Sciatic nerve (tissue), 2 donors: ENCODE measurements around the gene RPL7L1. TPM values are rescaled to one million over a fixed set of nuclear protein-coding genes. Genes with fewer than 3 reads are reported as not detected.
"Not testable (repeated sequence)": the region's sequence is repeated elsewhere in the genome, so short reads cannot be mapped to it uniquely, and the experiment has no call there.

Experiments
- ATAC-seq: fragments of 200-7000 bp; cut with Tn5 transposase; one replicate; pipeline ENCODE4 v1.9.1; 2020; ENCODE audit warnings: mild to moderate bottlenecking, moderate library complexity
- DNase-seq: peaks from one replicate; pipeline ENCODE4 v3.0.0-alpha.2; 2020; ENCODE audit warnings: low spot score
- intact Hi-C: fragments of 100-400 bp; cut with DNase I; formaldehyde crosslinking; loops from one replicate; pipeline ENCODE4 v1.14.2; 2022
- total RNA-seq: library from RNA; stranded (reverse); fragmentation: NEBNext Ultra II Directional; extraction: Animal tissue kit (Norgen Biotek cat#: 25700); gene quantifications from one replicate; pipeline ENCODE4 v1.2.1, GENCODE V29; 2021
- donor health status: DM: no; HTN: no; CAD: no.
- donor health status: DM: no; HTN: no; CAD: no.

Gene RPL7L1
- total RNA-seq, 1 donor from 2014 or later = 51.6 TPM

- intact Hi-C loops = no loop called here
- ATAC-seq (no peak), DNase-seq (no peak)
Measured at GRCh38 chr6:42889815-42890214, 10.4 kb downstream of the RPL7L1 start.

- intact Hi-C loops = no loop called here
- ATAC-seq (peak; percentile 99), DNase-seq (peak; percentile 93)
Measured at GRCh38 chr6:42890311-42891198, 11.1 kb downstream of the RPL7L1 start.

GRCh38 chr6:42891199-42891722 lies 11.8 kb downstream of the RPL7L1 start:
- intact Hi-C loops = no loop called here
- ATAC-seq (no peak), DNase-seq (no peak)

GRCh38 chr6:42894041-42894828 lies 14.8 kb downstream of the RPL7L1 start:
- intact Hi-C loops, ATAC-seq, DNase-seq: not testable (repeated sequence)

GRCh38 chr6:42896178-42896719 lies 16.8 kb downstream of the RPL7L1 start:
- DNase-seq = no peak
- no peak for ATAC-seq
- intact Hi-C loops = no loop called here

- peak; percentile 78 for DNase-seq
- intact Hi-C loops = no loop called here
- no peak for ATAC-seq
Measured at GRCh38 chr6:42898891-42899361, 19.5 kb downstream of the RPL7L1 start.

- DNase-seq (no peak), ATAC-seq (no peak)
- intact Hi-C loops = loop anchor here (5.0 kb wide), 1 partner anchor 242 kb away; no protein-coding TSS in a partner anchor
Measured at GRCh38 chr6:42899871-42900270, 20.5 kb downstream of the RPL7L1 start.

- peak; percentile 79 for DNase-seq
- ATAC-seq = peak; percentile 95
- intact Hi-C loops = loop anchor here (5.0 kb wide), 1 partner anchor 241 kb away; no protein-coding TSS in a partner anchor
Measured at GRCh38 chr6:42901538-42901957, 22.1 kb downstream of the RPL7L1 start.

GRCh38 chr6:42902429-42903263 lies 23.2 kb downstream of the RPL7L1 start:
- DNase-seq, ATAC-seq: not testable (repeated sequence)
- intact Hi-C loops = loop anchor here (5.0 kb wide), 1 partner anchor 240 kb away; no protein-coding TSS in a partner anchor

- ATAC-seq (no peak), DNase-seq (no peak)
- intact Hi-C loops = loop anchor here (5.0 kb wide), 1 partner anchor 238 kb away; no protein-coding TSS in a partner anchor
Measured at GRCh38 chr6:42904467-42904866, 25.1 kb downstream of the RPL7L1 start.

- intact Hi-C loops = loop anchor here (5.0 kb wide), 1 partner anchor 245 kb away; no protein-coding TSS in a partner anchor
Measured at GRCh38 chr6:42907336-42907735, 27.9 kb downstream of the RPL7L1 start.

GRCh38 chr6:42909835-42910234 lies 30.4 kb downstream of the RPL7L1 start:
- DNase-seq (no peak), ATAC-seq (no peak)
- intact Hi-C loops = loop anchor here (5.0 kb wide), 1 partner anchor 242 kb away; no protein-coding TSS in a partner anchor

More at GRCh38 chr6:42907336-42907735, 27.9 kb downstream of the RPL7L1 start:
- ATAC-seq = no peak
- no peak for DNase-seq

GRCh38 chr6:42911171-42912021 lies 32.0 kb downstream of the RPL7L1 start:
- intact Hi-C loops = no loop called here
- ATAC-seq (no peak), DNase-seq (no peak)

GRCh38 chr6:42914546-42914945 lies 35.1 kb downstream of the RPL7L1 start:
- no peak for DNase-seq
- intact Hi-C loops = no loop called here
- ATAC-seq = no peak

GRCh38 chr6:42915732-42916131 lies 36.3 kb downstream of the RPL7L1 start, which contains the start of gene PTCRA:
TSS of gene PTCRA (plus strand) at chr6:42916053. CDS start at chr6:42916070, 17 bp downstream.
- intact Hi-C loops = no loop called here
- no peak for DNase-seq
- ATAC-seq = peak; percentile 17

- ATAC-seq (no peak), DNase-seq (no peak)
- intact Hi-C loops = no loop called here
Measured at GRCh38 chr6:42916288-42916687, 36.9 kb downstream of the RPL7L1 start.

- ATAC-seq = no peak
- intact Hi-C loops = no loop called here
- no peak for DNase-seq
Measured at GRCh38 chr6:42921801-42922200, 42.4 kb downstream of the RPL7L1 start.
